Measurements from ENCODE around the gene CMTR1.
A peak's percentile ranks its signal among the peaks of the same experiment; 100 is the strongest.

DNA sequence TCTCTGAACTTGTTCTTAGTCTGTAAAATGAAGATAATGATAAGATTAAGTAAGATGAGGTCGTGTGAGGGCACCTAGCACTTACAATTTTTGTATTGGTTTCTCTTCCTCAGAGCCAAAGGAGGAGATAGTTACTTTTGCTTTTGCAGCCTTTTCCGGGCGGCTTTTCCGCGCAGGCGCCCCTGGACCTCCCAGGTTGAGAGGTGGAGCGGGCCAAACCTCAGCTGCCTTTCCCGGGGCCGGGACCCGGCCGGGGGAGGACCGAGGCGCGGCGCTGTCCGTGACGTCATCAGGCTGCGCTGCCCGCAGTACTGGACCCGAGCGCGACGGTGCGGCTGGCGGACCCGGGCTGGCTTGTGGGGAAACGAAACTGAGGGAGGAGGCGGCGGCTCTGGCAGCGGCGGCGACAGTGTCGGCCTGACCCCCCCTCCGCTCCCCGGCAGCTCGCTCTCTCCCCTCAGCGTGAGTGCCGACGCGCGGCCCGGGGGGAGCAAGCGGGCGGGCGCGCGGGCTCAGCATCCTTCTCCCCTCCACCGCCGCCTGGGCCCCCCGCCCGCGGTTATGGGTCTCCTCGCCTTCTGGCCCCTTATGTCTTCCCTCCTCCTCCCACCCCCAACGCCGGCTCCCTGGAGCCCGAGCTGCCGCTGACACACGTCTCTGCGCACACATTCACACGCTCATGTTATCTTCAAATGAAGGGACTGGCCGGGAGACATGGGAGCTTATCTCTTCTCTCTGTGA lies at the start of gene CMTR1:
- TF ChIP-seq POLR2AphosphoS5 (IDR thresholded peaks at IDR 0.05; ENCODE audit: low read depth, low read length) (peak; percentile 87), FOXP2 (optimal IDR thresholded peaks at IDR 0.05; ENCODE audit: borderline replicate concordance, extremely low read depth, extremely low read length, insufficient read depth) (peak; percentile 92)
